Colon (tissue), 2 donors: ENCODE data around the gene TEAD1.

Source experiments
- FAIRE-seq: peaks from 2 replicates; lab custom pipeline; 2012; peaks lifted over from hg19 to GRCh38; lab: Jason Lieb, UNC
- donor health status: control.
- donor health status: control.

Gene TEAD1

GRCh38 chr11:12673924-12674570, at the start of gene TEAD1:
TEAD1 (plus strand) TSS chr11:12674421.
- no peak for FAIRE-seq

- FAIRE-seq, result no peak
Measured at GRCh38 chr11:12624595-12624994, 49.6 kb upstream of the TEAD1 start.

DNA sequence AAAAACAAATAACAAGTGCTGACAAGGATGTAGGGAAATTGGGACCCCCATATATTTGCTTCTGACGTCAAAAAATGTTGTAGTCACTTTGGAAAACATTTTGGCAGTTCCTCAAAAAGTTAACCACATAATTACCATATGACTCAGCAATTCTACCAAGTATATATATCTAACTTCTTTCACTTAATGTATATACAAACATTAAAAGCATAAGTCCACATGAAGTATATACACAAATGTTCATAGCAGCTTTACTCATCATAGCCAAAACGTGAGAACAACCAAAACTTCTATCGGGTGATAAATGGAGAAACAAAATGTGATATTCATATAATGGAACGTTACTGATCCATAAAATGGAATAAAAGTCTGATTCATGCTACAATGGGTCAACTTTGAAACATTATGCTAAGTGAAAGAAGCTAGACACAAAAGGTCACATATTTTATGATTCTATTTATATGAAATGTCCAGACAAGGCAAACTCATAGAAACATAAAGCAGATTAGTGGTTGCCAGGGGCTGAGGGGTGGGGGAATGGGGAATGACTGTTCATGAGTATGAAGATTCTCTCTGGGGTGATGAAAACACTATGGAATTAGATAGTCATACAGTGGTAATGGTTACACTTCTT, 48.7 kb upstream of the TEAD1 start:
- no peak for FAIRE-seq

- no peak for FAIRE-seq
Measured at GRCh38 chr11:12626616-12627015, 47.6 kb upstream of the TEAD1 start.

DNA sequence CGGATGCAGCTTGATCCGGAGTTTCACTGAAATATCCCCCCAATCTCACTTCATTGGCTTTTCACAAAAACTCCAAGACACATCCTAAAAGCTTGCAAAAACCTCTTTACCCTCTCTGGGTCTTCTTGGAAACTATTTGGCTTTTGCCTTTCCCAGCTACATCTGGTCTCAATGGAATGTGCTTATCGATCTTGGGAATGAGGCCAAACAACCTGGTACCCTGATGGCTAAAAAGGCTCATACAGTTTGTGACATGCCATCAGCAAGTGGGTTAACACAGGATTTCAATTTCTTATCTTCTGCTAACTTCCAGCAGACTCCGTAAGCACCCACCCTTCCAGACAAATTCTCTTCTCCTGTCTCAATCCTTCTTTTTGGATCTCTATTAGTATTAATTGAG, 45.9 kb upstream of the TEAD1 start:
- no peak for FAIRE-seq

DNA sequence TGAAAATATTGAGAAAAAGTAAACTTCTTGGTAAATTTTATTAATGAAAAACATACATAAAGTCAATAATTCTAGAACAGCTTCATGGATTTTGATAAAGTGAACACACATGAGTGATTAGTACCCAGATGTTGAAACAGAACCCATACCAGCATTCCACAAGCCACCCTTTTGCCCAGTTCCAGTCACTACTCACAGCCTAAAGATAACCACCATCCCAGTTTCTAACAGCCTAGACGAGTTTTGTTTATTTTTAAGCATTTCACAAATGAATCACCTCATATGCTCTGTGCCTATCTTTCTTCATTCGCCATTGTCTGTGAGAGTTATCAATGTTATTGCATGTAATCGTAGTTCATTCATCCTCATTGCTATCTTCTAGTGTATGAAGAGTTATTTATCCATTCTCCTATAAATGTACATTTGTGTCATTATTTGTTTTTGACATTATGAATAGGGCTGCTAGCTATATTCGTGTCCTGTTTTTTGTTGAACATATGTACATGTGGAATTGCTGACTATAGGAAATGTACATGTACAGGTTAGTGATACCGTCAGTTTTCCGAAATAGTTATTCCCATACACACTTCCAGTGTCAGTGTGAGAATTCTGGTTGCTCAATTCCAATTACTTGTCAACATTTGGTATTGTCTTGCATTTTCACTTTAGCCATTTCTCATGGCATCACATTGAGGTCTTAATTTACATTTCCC, 44.5 kb upstream of the TEAD1 start:
- FAIRE-seq, result no peak

GRCh38 chr11:12631651-12632050, 42.6 kb upstream of the TEAD1 start:
- no peak for FAIRE-seq

GRCh38 chr11:12634329-12634728, 39.9 kb upstream of the TEAD1 start:
- no peak for FAIRE-seq

DNA sequence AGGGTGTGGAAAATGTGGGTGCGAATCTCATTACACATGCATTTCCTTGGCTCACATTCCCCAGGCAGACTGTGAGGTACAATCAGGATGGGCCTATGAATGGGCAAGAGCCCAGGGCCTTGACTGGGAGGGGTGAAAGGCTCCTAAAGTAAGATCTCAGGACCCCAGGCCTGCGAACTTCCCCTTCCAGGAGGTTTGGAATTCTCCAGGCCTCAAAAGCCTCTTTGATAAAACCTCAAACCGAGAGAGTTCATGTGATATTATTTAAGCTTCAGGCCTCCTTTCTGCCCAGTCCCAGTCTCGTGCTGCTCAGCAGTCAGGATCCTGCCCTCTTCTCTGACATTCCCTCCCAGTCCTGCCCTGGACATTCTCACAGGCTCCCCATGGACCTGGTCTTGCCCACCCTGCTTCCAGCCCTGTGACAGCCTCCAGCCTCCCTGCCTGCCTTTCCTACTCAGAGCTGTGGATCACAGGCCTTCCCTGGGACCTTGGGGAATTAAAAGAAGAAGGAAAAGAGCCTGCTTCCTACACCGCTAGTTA, 37.3 kb upstream of the TEAD1 start:
- no peak for FAIRE-seq

DNA sequence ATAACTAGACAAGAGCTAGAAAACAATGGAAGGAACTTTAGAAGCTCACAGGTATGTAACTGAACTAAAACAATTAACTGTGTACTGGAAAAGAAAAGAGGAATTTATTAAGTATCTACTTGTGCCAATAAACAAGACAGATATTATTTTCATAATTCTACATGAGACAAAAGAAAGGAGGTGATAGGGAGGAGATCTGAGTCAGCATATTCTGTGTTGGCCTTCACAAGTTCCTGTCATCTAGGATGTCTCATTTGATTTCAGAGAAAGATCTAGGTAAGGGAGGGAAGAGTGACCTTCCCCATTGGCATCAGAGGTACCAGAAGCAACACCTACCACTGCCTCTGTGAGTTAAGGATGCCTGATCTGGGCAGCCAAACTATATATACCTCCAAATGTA, 34.8 kb upstream of the TEAD1 start:
- no peak for FAIRE-seq

- FAIRE-seq, result no peak
Measured at GRCh38 chr11:12640355-12640754, 33.9 kb upstream of the TEAD1 start.

DNA sequence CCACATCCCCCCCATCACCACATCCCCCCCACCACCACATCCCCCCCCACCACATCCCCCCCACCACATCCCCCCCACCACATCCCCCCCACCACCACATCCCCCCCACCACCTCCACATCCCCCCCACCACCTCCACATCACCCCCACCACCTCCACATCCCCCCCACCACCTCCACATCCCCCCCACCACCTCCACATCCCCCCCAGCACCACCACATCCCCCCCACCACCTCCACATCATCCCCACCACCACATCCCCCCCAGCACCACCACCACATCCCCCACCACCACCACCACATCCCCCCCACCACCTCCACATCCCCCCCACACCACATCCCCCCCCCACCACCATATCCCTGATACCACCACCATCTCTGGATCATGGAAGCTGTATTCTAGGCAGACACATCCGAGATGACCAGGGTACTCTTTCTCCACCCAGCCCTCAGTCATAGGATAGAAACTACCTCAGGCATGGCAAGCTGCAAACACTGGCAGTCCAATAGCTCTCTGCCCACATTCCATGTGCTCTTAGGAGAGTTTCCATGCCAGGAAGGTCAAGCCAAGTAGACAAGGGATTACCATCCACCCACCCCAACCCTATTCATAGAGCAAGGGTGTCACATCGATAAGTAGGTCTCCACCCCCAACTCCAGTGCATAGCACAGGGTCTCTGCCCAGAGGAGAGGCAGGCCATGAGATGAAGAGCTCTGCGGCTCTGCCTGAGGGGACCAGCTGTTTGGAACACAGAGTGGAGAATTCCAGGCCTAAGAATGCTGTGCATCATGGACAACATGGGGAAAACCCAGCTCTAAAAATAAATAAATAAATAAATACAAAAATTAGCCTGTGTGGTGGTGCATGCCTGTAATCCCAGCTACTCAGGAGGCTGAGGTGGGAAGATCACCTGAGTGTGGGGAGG, 33.0 kb upstream of the TEAD1 start:
- no peak for FAIRE-seq

DNA sequence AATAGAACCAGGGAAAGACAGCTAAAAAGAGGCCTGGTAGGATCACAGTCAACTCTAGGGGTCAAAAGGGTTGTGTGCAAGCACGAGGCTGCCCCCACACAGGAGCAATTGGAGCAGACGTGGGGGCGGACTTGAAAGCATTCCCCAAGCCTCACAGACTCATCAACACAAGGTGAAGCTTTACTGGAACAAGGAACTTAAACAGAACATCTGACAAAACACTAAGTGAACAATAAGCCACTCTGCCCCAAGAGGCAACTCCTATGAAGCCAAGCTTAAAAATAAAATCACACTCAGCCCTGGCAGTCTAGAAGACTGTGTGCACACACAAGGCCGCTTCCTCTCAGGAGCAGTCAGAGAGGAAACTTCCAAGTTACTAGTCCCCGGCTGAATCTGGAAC, 32.2 kb upstream of the TEAD1 start:
- no peak for FAIRE-seq

DNA sequence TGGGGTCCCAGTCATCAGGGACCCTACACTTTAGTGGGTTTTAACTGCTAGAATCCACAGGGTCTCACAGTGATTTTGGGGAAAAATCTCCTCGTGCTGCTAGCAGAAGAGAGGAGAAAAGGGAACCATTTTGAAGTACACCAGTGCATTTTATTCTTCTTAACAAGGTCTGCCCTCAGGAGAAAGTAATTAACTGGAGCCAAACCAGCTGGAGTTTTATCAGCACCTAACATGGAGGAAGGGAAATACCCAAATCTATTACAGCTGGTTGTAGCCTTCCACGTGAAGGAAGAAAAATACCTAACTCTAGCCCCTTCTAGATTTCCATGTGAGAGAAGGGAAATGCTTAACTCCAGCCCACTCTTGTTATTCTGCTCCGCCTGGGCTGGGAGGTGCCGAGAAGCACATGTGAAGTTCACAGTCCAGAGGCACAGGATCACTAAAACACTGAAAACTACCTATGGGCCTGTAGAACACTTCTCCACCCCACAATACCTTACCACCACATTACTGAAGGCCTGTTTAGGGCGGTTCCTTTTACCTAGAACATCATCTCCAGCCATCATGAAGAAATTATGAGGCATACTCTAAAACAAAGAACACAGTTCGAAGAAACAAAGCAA, 31.3 kb upstream of the TEAD1 start:
- FAIRE-seq, result no peak

- FAIRE-seq, result no peak
Measured at GRCh38 chr11:12646478-12646877, 27.7 kb upstream of the TEAD1 start.

DNA sequence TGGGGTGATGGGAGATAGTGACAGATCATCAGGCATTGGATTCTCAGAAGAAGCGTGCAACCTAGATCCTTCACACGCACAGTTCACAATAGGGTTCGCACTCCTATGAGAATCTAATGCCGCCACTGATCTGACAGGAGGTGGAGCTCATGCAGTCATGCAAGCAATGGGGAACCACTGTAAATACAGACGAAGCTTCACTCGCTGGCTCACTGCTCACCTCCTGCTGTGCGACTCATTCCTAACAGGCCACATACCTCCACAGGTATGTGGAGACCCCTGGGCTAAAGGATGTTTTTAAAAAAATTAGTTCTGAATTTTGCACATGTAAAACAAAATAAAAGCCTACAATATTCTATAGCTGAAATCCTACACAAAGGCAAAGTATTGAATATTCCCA, 20.5 kb upstream of the TEAD1 start:
- FAIRE-seq, result no peak

- FAIRE-seq, result no peak
Measured at GRCh38 chr11:12655842-12656241, 18.4 kb upstream of the TEAD1 start.

DNA sequence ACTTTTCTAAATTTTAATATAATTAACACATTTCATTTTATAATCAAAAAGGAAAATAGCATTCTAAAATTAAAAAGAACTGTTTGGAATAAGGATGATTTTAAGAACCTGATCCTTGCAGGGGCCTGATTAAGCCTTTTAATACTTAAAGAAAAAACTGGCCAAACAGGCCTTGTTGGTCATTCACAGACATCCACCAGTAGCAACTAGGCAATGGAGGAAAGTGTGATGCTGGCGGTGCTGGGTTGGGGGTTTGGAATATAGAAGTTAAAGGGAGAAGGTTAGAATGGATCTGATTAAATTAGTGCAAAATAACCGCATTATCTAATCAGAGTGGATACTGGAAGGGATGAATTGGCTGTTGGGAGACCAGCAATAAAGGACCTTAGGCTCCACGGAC, 16.9 kb upstream of the TEAD1 start:
- FAIRE-seq, result no peak

DNA sequence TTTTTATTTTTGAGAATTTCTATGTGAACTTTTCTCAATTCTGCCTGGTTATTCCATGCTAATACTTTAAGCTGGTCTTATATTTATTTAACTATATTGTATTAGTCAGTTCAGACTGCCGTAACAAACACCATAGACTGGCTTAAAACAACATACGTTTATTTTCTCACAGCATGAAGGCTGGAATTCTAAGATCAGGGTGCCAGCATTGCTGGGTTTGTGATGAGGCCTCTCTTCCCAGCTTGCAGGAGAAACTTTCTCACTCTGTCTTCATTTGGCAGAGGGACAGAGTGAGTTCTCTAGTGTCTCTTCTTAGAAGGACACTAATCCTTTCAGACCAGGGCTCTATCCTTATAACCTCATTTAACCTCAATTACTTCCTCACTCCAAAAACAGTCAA, 16.2 kb upstream of the TEAD1 start:
- no peak for FAIRE-seq

- FAIRE-seq, result no peak
Measured at GRCh38 chr11:12662101-12662689, 12.0 kb upstream of the TEAD1 start.

GRCh38 chr11:12664385-12664784, 9.8 kb upstream of the TEAD1 start:
- no peak for FAIRE-seq
